ENCODE measurements around the gene ZNF48. TPM values are rescaled to one million over a fixed set of nuclear protein-coding genes. Genes with fewer than 3 reads are reported as not detected.

ZNF48 gene
- total RNA-seq, 2 experiments from 2014 or later, result 17.3 to 18.8 TPM

- intact Hi-C loops (cut with micrococcal nuclease; ENCODE audit: unreplicated experiment), result loop anchor here (10.0 kb wide), 1 partner anchor 289 kb away; the partner anchor contains the start of gene ALDOA
- Histone ChIP-seq H3K27ac (ENCODE audit: low read depth, low read length, poor library complexity, severe bottlenecking) (peak overlapping the region; percentile 76), H3K4me1 (ENCODE audit: insufficient read depth, low read length, poor library complexity, severe bottlenecking) (peaks cover 79% of the 10 kb centered on the region), H3K79me2 (ENCODE audit: insufficient read depth, low read depth, low read length) (peaks cover 37% of the 10 kb centered on the region), H4K20me1 (ENCODE audit: insufficient read depth, low read length) (no peaks in the 10 kb centered on the region), H3K9me3 (ENCODE audit: low read length) (no peaks in the 10 kb centered on the region), H3K4me3 (ENCODE audit: low read depth, low read length, poor library complexity, severe bottlenecking) (peak overlapping the region; percentile 98), H3K4me2 (ENCODE audit: low read length) (peak overlapping the region; percentile 99), H3K36me3 (ENCODE audit: insufficient read depth, low read length) (peaks cover 68% of the 10 kb centered on the region), H2AFZ (ENCODE audit: low read length) (no peak overlapping the region), H3K9me2 (ENCODE audit: insufficient read depth, low read length) (no peaks in the 10 kb centered on the region)
- CTCF ChIA-PET (ENCODE audit: unreplicated experiment), result interaction anchor here (0.6 to 1.1 kb wide), 4 partner anchors 11 to 296 kb away, joined by 3 to 9 read pairs (median 4); partner anchors contain the start of gene TBC1D10B
- POLR2A ChIA-PET, result interaction anchor here (0.9 to 4.5 kb wide), 5 partner anchors 11 to 29 kb away, joined by 3 to 21 read pairs (median 7); partner anchors contain the start of genes SEPTIN1 and TBC1D10B
- TF ChIP-seq CTCF (conservative IDR thresholded peaks at IDR 0.05; ENCODE audit: low read length) (no peak), EZH2phosphoT487 (IDR thresholded peaks at IDR 0.05; ENCODE audit: borderline replicate concordance, low read depth, low read length) (no peak)
- BruUV-seq (replicated peaks), result TSS peak; percentile 77
- DNase-seq (ENCODE audit: low spot score), result no peak
These were observed 41.6 kb upstream of the ZNF48 start for GRCh38 chr16:30353438-30354129.

- POLR2A ChIA-PET, result interaction anchor here (0.7 to 3.2 kb wide), 6 partner anchors 9 to 28 kb away, joined by 3 to 18 read pairs (median 5); partner anchors contain the start of gene SEPTIN1
- intact Hi-C loops (cut with micrococcal nuclease; ENCODE audit: unreplicated experiment), result loop anchor here (10.0 kb wide), 1 partner anchor 290 kb away; the partner anchor contains the start of gene ALDOA
- CTCF ChIA-PET (ENCODE audit: unreplicated experiment), result interaction anchor here (0.9 to 1.1 kb wide), 2 partner anchors 12 to 16 kb away, joined by 3 to 4 read pairs; partner anchors contain the start of gene TBC1D10B
- H3K36me3 ChIP-seq (ENCODE audit: insufficient read depth, low read length), result peaks cover 78% of the 10 kb centered on the region
- TF ChIP-seq EZH2phosphoT487 (IDR thresholded peaks at IDR 0.05; ENCODE audit: borderline replicate concordance, low read depth, low read length) (no peak), CTCF (conservative IDR thresholded peaks at IDR 0.05; ENCODE audit: low read length) (no peak)
- H3K9me2 ChIP-seq (ENCODE audit: insufficient read depth, low read length), result no peaks in the 10 kb centered on the region
- H3K79me2 ChIP-seq (ENCODE audit: insufficient read depth, low read depth, low read length), result peaks cover 37% of the 10 kb centered on the region
- H4K20me1 ChIP-seq (ENCODE audit: insufficient read depth, low read length), result no peaks in the 10 kb centered on the region
- peak overlapping the region; percentile 98 for H3K4me3 ChIP-seq (ENCODE audit: low read depth, low read length, poor library complexity, severe bottlenecking)
- H3K4me1 ChIP-seq (ENCODE audit: insufficient read depth, low read length, poor library complexity, severe bottlenecking), result peaks cover 69% of the 10 kb centered on the region
- H3K4me2 ChIP-seq (ENCODE audit: low read length), result peak overlapping the region; percentile 99
- no peaks in the 10 kb centered on the region for H3K9me3 ChIP-seq (ENCODE audit: low read length)
- no TSS peak for BruUV-seq (replicated peaks)
- DNase-seq (ENCODE audit: low spot score), result peak; percentile 19
- peak overlapping the region; percentile 33 for H2AFZ ChIP-seq (ENCODE audit: low read length)
- peak overlapping the region; percentile 76 for H3K27ac ChIP-seq (ENCODE audit: low read depth, low read length, poor library complexity, severe bottlenecking)
These were observed 40.6 kb upstream of the ZNF48 start for GRCh38 chr16:30354423-30355143.

Data from OCI-LY7 (cell line).